Effector memory CD4-positive, alpha-beta T cell (primary cell): ENCODE data around the gene IQCF6.
"Not testable (repeated sequence)": the region's sequence is repeated elsewhere in the genome, so short reads cannot be mapped to it uniquely, and the experiment has no call there.

Experiments used
- DNase-seq, 3 donors: peaks; one replicate each; pipeline ENCODE4 v3.0.0-alpha.2; 2020
- H3K27ac ChIP-seq: 2 replicates; pipeline ENCODE4 v1.7.0; 2013; ENCODE audit warnings: mild to moderate bottlenecking, low read length, moderate library complexity; ENCODE audit not compliant: insufficient read depth, poor library complexity, severe bottlenecking
- H3K27me3 ChIP-seq: replicated peaks from 2 replicates; pipeline ENCODE4 v1.7.0; 2013; ENCODE audit warnings: mild to moderate bottlenecking, low read length; ENCODE audit not compliant: insufficient read depth, control insufficient read depth, poor library complexity, severe bottlenecking
- H3K36me3 ChIP-seq: 2 replicates; pipeline ENCODE4 v1.7.0; 2013; ENCODE audit warnings: mild to moderate bottlenecking, low read length, moderate library complexity; ENCODE audit not compliant: control insufficient read depth, insufficient read depth
- H3K4me1 ChIP-seq: 2 replicates; pipeline ENCODE4 v1.7.0; 2013; ENCODE audit warnings: low read length, mild to moderate bottlenecking; ENCODE audit not compliant: control insufficient read depth, insufficient read depth, poor library complexity, severe bottlenecking
- H3K4me3 ChIP-seq: 2 replicates; pipeline ENCODE4 v1.7.0; 2013; ENCODE audit warnings: low read length, low read depth, mild to moderate bottlenecking; ENCODE audit not compliant: insufficient read depth, poor library complexity, severe bottlenecking
- H3K9me3 ChIP-seq: 2 replicates; pipeline ENCODE4 v1.7.0; 2013; ENCODE audit warnings: mild to moderate bottlenecking, low read length, moderate library complexity; ENCODE audit not compliant: control insufficient read depth

Gene IQCF6

DNA sequence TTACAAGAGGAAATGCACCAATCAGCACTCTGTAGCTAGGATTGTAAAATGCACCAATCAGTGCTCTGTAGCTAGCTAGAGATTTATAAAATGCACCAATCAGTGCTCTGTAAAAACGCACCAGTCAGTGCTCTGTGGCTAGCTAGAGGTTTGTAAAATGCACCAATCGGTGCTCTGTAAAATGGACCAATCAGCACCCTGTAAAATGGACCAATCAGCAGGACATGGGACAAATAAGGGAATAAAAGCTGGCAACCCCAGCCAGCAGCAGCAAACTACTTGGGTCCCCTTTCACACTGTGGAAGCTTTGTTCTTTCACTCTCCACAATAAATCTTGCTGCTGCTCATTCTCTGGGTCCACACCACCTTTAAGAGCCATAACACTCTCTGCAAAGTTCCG, 36.7 kb downstream of the IQCF6 start:
- not testable (repeated sequence) for DNase-seq, H3K4me3 ChIP-seq, H3K27me3 ChIP-seq, H3K4me1 ChIP-seq, H3K27ac ChIP-seq, H3K36me3 ChIP-seq, H3K9me3 ChIP-seq

DNA sequence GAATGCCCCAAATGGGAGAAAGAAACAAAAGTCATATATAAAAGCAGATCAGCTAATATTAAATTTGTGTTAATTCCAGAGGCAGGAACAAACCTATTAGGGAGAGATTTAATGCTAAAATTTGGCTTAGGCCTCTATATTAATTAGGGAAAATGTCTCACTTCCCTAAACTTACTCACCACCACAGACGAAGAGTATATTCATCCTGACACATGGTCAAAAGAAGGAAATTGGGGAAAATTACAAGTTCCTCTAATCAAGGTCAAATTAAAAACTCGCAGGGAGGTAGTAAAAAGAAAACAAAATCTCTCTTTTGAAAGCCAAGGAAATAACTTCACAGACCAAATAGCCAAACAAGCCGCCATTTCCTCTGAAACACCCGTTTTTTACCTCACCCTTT, 39.9 kb downstream of the IQCF6 start:
- H3K9me3 ChIP-seq: no peaks in the 10 kb centered on the region
- DNase-seq: no peak
- H3K36me3 ChIP-seq: no peaks in the 10 kb centered on the region
- H3K27me3 ChIP-seq: peaks cover 2% of the 10 kb centered on the region
- H3K4me1 ChIP-seq: no peaks in the 10 kb centered on the region
- no peak overlapping the region for H3K4me3 ChIP-seq
- H3K27ac ChIP-seq: no peak overlapping the region

DNA sequence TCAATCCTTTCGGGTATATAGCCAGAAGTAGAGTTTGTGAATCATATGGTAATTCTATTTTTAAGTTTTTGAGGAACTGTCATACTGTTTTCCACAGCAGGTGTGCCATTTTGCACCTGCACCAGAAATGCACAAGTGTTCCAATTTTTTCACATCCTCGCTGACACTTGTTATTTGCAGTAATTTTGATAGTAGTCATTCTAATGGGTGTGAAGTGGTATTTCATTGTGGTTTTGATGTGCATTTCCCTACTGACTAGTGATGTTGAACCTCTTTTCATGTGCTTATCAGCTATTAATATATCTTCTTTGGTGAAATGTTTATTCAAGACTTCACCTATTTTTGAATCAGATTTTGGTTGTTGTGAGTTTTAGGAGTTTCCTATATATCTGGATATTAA, 43.1 kb downstream of the IQCF6 start:
- DNase-seq: no peak
- no peaks in the 10 kb centered on the region for H3K4me1 ChIP-seq
- no peaks in the 10 kb centered on the region for H3K9me3 ChIP-seq
- H3K27me3 ChIP-seq: peaks cover 2% of the 10 kb centered on the region
- H3K4me3 ChIP-seq: no peak overlapping the region
- H3K27ac ChIP-seq: no peak overlapping the region
- no peaks in the 10 kb centered on the region for H3K36me3 ChIP-seq

DNA sequence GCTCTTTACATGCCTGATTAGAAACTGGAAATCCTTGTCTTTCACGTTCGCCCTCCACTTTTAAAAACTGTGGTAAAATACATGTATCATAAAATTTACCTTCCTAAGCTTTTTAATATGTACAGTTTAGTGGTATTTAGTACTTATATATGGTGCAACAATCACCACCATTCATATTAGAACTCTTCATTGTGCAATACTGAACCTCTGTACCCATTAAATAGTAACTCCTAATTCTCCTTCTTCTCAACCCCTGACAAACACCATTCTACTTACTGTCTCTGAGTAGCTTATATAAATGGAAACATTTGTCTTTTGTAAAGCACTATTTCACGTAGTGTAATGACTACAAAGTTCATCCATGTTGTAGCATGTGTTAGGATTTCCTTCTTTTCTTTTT, 44.0 kb downstream of the IQCF6 start:
- H3K9me3 ChIP-seq: no peaks in the 10 kb centered on the region
- peaks cover 2% of the 10 kb centered on the region for H3K27me3 ChIP-seq
- no peaks in the 10 kb centered on the region for H3K36me3 ChIP-seq
- no peaks in the 10 kb centered on the region for H3K4me1 ChIP-seq
- no peak overlapping the region for H3K27ac ChIP-seq
- no peak overlapping the region for H3K4me3 ChIP-seq
- no peak for DNase-seq

DNA sequence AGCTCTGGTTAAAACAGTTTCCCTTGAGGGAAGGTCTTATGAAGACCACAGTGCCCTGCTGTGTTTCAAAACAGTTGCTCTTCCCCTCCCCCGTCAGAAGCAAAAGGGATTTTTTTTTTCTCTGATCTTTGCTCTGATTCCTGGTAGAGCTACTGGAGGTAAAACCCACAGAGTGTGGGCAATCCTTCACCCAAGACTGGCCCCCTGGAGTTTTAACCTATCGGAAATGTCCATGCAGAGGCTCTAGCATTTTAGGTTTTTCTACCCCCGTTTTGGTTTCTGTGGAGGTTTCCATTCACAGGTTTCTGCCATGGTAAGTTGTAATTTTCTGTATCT, 44.5 kb downstream of the IQCF6 start:
- H3K36me3 ChIP-seq: no peaks in the 10 kb centered on the region
- H3K4me3 ChIP-seq: no peak overlapping the region
- H3K27ac ChIP-seq: no peak overlapping the region
- no peak for DNase-seq
- H3K27me3 ChIP-seq: peaks cover 2% of the 10 kb centered on the region
- H3K4me1 ChIP-seq: no peaks in the 10 kb centered on the region
- no peaks in the 10 kb centered on the region for H3K9me3 ChIP-seq

DNA sequence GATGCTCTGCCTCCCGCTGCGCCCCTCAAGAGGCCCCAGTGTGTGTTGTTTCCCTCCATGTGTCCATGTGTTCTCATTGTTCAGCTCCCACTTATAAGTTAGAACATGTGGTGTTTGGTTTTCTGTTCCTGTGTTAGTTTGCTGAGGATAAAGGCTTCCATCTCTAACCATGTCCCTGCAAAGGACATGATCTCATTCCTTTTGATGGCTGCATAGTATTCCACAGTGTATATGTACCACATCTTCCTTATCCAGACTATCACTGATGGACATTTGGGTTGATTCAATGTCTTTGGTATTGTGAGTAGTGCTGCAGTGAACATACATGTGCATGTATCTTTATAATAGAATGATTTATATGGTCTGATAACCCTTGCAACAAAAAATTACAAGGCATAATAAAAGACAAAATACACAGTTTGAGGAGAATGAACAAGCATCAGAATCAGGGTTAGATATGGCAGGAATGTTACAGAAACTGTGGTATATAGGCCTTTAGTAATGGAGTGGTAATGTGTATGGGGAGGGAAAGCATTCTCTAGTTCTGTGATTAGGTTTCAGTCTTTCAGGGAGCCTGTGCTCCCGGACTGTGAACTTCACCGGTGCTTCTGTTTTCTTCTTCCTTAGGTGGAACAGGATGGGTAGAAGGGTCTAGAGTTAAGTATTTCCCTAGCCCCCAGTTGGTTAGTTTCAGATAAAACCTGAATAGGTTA, 45.0 kb downstream of the IQCF6 start:
- H3K27ac ChIP-seq: no peak overlapping the region
- H3K27me3 ChIP-seq: peaks cover 2% of the 10 kb centered on the region
- no peaks in the 10 kb centered on the region for H3K36me3 ChIP-seq
- no peaks in the 10 kb centered on the region for H3K4me1 ChIP-seq
- H3K9me3 ChIP-seq: no peaks in the 10 kb centered on the region
- no peak for DNase-seq
- no peak overlapping the region for H3K4me3 ChIP-seq

DNA sequence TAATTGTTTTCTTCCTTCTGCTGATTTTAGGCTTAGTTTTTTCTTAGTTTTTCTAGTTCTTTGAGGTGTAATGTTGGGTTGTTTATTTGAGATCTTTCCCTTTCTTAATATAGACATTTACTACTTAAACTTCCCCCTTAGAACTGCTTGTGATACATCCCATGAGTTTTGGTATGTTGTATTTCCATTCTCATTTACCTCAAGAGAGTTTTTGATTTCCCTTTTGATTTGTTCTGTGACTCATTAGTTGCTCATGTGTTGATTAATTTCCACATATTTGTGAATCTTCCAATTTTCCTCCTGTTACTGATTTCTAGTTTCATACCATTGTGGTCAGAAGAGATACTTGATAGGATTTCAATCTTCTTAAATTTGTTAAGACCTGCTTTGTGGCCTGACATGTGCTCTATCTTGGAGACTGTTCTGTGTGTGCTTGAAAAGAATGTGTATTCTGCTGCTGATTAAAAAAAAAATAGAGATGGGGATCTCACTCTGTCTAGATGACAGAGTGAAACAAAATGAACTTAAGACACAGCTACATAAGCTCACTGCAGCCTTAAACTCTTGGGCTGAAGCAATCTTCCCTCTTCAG, 49.9 kb downstream of the IQCF6 start:
- Histone ChIP-seq H3K27ac (no peak overlapping the region), H3K27me3 (no peaks in the 10 kb centered on the region)

More for the DNA sequence above, 49.9 kb downstream of the IQCF6 start:
- H3K9me3 ChIP-seq: no peaks in the 10 kb centered on the region
- H3K4me1 ChIP-seq: no peaks in the 10 kb centered on the region
- no peak overlapping the region for H3K4me3 ChIP-seq
- no peaks in the 10 kb centered on the region for H3K36me3 ChIP-seq
- no peak for DNase-seq
